Panc1 (cell line): Measurements from ENCODE around the gene YOD1. TPM values are rescaled to one million over a fixed set of nuclear protein-coding genes. Genes with fewer than 3 reads are reported as not detected.

ENCODE experiments used
- ATAC-seq: fragments of 200-7000 bp; cut with Tn5 transposase; 2 replicates; pipeline ENCODE4 v1.9.1; 2020; ENCODE audit warnings: mild to moderate bottlenecking, moderate library complexity
- BruUV-seq: library from RNA; stranded (reverse); fragments of 400-500 nt; replicated peaks from 2 replicates; lab custom pipeline; 2021; lab: Mats Ljungman, UMichigan
- CTCF ChIA-PET: fragments of 300-600 bp; sonication (Branson Sonifier 250); formaldehyde crosslinking; loops from one replicate; lab custom pipeline; 2022; ENCODE audit warnings: antibody characterized with exemption; lab: Charles Lee
- POLR2A ChIA-PET: fragments of 300-600 bp; sonication (Branson Sonifier 250); formaldehyde crosslinking; loops from one replicate; lab custom pipeline; 2022; ENCODE audit warnings: antibody characterized with exemption; lab: Charles Lee
- DNase-seq: peaks from one replicate; pipeline ENCODE4 v3.0.0-alpha.2; 2010; ENCODE audit warnings: low read depth, low spot score
- H3K27ac ChIP-seq: 2 replicates; pipeline ENCODE4 v1.5.1; 2011; ENCODE audit warnings: mild to moderate bottlenecking, low read length, inconsistent platforms
- H3K27me3 ChIP-seq: fragments of 200-500 bp; sonication (Bioruptor generic); 2 replicates; pipeline ENCODE4 v1.6.0; 2014; ENCODE audit warnings: low read length, inconsistent platforms; ENCODE audit not compliant: control insufficient read depth, insufficient read depth
- H3K36me3 ChIP-seq: fragments of 200-500 bp; sonication (Bioruptor generic); 2 replicates; pipeline ENCODE4 v1.5.1; 2014; ENCODE audit warnings: inconsistent platforms, mild to moderate bottlenecking, low read length, moderate library complexity; ENCODE audit not compliant: control insufficient read depth, insufficient read depth
- H3K4me1 ChIP-seq: 2 replicates; pipeline ENCODE4 v1.5.1; 2011; ENCODE audit warnings: inconsistent platforms, mild to moderate bottlenecking, low read length, moderate library complexity; ENCODE audit not compliant: control insufficient read depth, insufficient read depth
- H3K4me3 ChIP-seq, 2 experiments: 2 replicates each; pipeline ENCODE4 v1.5.1; 2011 to 2012; ENCODE audit warnings: low read depth in 2 of 2, low read length in 2 of 2, mild to moderate bottlenecking in 2 of 2, inconsistent platforms in 1 of 2, moderate library complexity in 1 of 2
- H3K9me3 ChIP-seq: fragments of 200-500 bp; sonication (Bioruptor generic); 2 replicates; pipeline ENCODE4 v1.5.1; 2014; ENCODE audit warnings: low read depth, mild to moderate bottlenecking, inconsistent platforms, low read length, moderate library complexity; ENCODE audit not compliant: control insufficient read depth, insufficient read depth
- POLR2AphosphoS5 ChIP-seq: IDR thresholded peaks from 2 replicates; pipeline ENCODE4 v1.6.1; 2012; ENCODE audit warnings: mild to moderate bottlenecking, low read depth, low read length, moderate library complexity
- SIN3A ChIP-seq: IDR thresholded peaks from 2 replicates; pipeline ENCODE4 v1.6.1; 2012; ENCODE audit warnings: low read depth, mild to moderate bottlenecking, low read length, moderate library complexity, borderline replicate concordance; ENCODE audit not compliant: insufficient read depth
- TCF7L2 ChIP-seq: IDR thresholded peaks from 2 replicates; pipeline ENCODE4 v1.6.1; 2011; ENCODE audit warnings: mild to moderate bottlenecking, low read depth, low read length, inconsistent platforms
- in situ Hi-C: cut with HindIII; loops from 2 replicates; pipeline ENCODE4 v1.10.0; 2016; ENCODE audit warnings: low sequenced_read_pairs, low pct_unique_long_range_greater_than_20kb
- intact Hi-C: fragments of 100-400 bp; cut with micrococcal nuclease; formaldehyde crosslinking; loops from one replicate; pipeline ENCODE4 v1.10.0; 2022; ENCODE audit not compliant: unreplicated experiment
- total RNA-seq: library from RNA; stranded (reverse); gene quantifications from one replicate; pipeline ENCODE4 v1.2.1, GENCODE V29; 2021; ENCODE audit not compliant: unreplicated experiment
- TF ChIP-seq, protein P1 (sequence below): fragments of 450-650 bp; IDR thresholded peaks from 2 replicates; pipeline ENCODE4 v1.5.1; 2017; ENCODE audit warnings: mild to moderate bottlenecking
- TF ChIP-seq, protein P2 (sequence below), 2 experiments: IDR thresholded peaks; 2 replicates each; pipeline ENCODE4 v1.6.1; 2011 to 2012; ENCODE audit warnings: low read depth in 2 of 2, control low read depth in 1 of 2, low read length in 1 of 2, mild to moderate bottlenecking in 1 of 2, moderate library complexity in 1 of 2; ENCODE audit not compliant: insufficient read depth in 1 of 2

YOD1 gene
- total RNA-seq, 1 experiment from 2014 or later, result 7.1 TPM

DNA sequence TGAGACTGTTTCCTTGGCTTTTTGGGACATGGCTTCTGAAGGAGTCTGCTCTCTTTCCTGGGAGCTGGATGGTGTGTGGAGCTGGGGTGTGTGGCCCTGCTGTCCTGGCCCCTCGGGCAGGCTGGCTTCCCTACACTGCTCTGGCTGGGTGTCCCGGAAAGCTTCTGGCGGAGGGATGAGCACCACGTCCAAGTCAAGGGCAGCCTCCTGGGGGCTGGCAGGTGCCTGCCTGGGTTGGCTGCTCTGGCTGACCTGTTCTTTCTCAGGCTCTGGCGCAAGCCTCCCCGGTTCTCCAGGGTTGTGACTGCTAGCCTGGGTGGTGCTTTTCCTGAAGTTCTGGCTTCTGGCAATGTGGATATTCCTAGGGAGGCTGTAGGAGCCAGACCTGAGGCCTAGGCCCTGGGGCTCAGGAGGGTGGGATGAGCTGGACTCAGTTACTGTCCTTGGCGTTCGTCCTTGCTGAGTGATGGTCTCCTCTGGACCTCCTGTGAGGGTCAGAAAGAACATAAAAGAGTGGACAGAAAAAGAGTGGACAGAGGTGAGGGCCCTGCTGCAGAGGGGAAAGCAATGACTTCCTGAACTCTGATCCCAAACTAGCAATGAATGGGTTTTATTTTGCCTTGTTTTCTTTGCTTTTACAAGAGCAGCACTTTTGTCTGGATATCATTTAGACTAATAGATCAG is 27.9 kb downstream of the YOD1 start:
- DNase-seq, result no peak
- H3K4me1 ChIP-seq, result no peaks in the 10 kb centered on the region
- no peak overlapping the region for H3K4me3 ChIP-seq
- ChIA-PET POLR2A (no interaction called here), CTCF (no interaction called here)
- H3K27ac ChIP-seq, result no peak overlapping the region
- intact Hi-C loops, result no loop called here
- no TSS peak for BruUV-seq
- H3K9me3 ChIP-seq, result no peaks in the 10 kb centered on the region
- H3K36me3 ChIP-seq, result no peaks in the 10 kb centered on the region
- in situ Hi-C loops, result no loop called here
- TF ChIP-seq, protein P1, sequence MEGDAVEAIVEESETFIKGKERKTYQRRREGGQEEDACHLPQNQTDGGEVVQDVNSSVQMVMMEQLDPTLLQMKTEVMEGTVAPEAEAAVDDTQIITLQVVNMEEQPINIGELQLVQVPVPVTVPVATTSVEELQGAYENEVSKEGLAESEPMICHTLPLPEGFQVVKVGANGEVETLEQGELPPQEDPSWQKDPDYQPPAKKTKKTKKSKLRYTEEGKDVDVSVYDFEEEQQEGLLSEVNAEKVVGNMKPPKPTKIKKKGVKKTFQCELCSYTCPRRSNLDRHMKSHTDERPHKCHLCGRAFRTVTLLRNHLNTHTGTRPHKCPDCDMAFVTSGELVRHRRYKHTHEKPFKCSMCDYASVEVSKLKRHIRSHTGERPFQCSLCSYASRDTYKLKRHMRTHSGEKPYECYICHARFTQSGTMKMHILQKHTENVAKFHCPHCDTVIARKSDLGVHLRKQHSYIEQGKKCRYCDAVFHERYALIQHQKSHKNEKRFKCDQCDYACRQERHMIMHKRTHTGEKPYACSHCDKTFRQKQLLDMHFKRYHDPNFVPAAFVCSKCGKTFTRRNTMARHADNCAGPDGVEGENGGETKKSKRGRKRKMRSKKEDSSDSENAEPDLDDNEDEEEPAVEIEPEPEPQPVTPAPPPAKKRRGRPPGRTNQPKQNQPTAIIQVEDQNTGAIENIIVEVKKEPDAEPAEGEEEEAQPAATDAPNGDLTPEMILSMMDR, result no peak
- H3K27me3 ChIP-seq, result peaks cover under 1% of the 10 kb centered on the region
- ATAC-seq, result no peak

DNA sequence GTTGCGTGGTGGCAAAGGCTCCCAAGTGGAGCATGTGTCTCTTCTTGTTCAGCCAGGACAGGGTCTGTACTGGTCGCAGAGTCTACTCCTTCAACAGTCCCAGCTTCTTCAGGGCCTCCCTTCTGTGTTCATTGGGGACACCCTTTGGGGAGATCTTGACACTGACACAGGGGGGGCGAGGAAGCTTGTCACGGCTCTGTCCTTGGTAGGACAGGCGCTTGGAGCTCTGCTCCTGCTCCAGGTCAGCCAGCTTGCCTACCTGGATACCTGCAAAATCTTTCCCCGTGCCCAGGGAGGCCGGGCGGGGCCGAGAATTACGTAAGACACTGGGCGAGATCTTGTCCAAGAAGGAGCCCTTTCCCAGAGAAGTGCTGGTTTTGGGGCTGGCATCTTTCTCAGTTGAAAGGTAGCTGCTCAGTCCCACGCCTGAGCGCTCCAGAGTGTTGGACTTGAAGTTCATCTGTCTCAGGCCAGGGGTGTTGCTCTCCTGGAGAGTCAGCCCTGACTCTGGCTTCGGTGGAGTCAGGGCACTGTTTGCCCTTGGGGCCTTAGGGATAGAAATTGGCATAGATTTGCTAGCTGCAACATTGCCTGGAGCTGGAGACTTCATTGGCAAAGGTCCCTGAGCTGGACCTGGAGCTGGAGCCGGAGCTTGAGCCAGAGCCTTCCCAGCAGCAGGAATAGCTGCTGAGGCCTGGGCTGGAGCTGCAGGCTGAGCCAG is 29.0 kb downstream of the YOD1 start:
- BruUV-seq, result no TSS peak
- Histone ChIP-seq H3K4me3 (no peak overlapping the region), H3K36me3 (no peaks in the 10 kb centered on the region), H3K27me3 (no peaks in the 10 kb centered on the region; the same call in none of the 2 replicates), H3K9me3 (no peaks in the 10 kb centered on the region), H3K27ac (no peak overlapping the region), H3K4me1 (no peaks in the 10 kb centered on the region)
- intact Hi-C loops, result no loop called here
- in situ Hi-C loops, result no loop called here
- peak; percentile 24; the same call in 1 of the 2 replicates for ATAC-seq
- TF ChIP-seq SIN3A, result no peak
- TF ChIP-seq, protein P2, sequence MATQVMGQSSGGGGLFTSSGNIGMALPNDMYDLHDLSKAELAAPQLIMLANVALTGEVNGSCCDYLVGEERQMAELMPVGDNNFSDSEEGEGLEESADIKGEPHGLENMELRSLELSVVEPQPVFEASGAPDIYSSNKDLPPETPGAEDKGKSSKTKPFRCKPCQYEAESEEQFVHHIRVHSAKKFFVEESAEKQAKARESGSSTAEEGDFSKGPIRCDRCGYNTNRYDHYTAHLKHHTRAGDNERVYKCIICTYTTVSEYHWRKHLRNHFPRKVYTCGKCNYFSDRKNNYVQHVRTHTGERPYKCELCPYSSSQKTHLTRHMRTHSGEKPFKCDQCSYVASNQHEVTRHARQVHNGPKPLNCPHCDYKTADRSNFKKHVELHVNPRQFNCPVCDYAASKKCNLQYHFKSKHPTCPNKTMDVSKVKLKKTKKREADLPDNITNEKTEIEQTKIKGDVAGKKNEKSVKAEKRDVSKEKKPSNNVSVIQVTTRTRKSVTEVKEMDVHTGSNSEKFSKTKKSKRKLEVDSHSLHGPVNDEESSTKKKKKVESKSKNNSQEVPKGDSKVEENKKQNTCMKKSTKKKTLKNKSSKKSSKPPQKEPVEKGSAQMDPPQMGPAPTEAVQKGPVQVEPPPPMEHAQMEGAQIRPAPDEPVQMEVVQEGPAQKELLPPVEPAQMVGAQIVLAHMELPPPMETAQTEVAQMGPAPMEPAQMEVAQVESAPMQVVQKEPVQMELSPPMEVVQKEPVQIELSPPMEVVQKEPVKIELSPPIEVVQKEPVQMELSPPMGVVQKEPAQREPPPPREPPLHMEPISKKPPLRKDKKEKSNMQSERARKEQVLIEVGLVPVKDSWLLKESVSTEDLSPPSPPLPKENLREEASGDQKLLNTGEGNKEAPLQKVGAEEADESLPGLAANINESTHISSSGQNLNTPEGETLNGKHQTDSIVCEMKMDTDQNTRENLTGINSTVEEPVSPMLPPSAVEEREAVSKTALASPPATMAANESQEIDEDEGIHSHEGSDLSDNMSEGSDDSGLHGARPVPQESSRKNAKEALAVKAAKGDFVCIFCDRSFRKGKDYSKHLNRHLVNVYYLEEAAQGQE (IDR thresholded peaks at IDR 0.05; ENCODE audit: insufficient read depth in 1 of 2, low read depth in 2 of 2, low read length in 1 of 2), result no peak
- TF ChIP-seq, protein P1, result no peak
- no peak for TF ChIP-seq TCF7L2
- TF ChIP-seq POLR2AphosphoS5, result no peak
- DNase-seq, result no peak
- ChIA-PET POLR2A (no interaction called here), CTCF (no interaction called here)
